SK-N-MC (cell line): ENCODE measurements around the gene BRI3.

ENCODE experiments used
- EZH2 ChIP-seq: fragments of 200-600 bp; sonication (generic); IDR thresholded peaks from one replicate; pipeline ENCODE4 v1.6.1; 2017; ENCODE audit warnings: antibody characterized with exemption
- FOXP2 ChIP-seq: optimal IDR thresholded peaks from 2 replicates; pipeline ENCODE3; 2011; ENCODE audit warnings: mild to moderate bottlenecking, moderate library complexity; ENCODE audit not compliant: insufficient read depth; ENCODE audit errors: extremely low read length, control extremely low read depth
- POLR2AphosphoS5 ChIP-seq: IDR thresholded peaks from 2 replicates; pipeline ENCODE4 v1.6.1; 2012; ENCODE audit warnings: mild to moderate bottlenecking, low read depth, low read length, borderline replicate concordance

- no peak for TF ChIP-seq POLR2AphosphoS5
- TF ChIP-seq EZH2 = no peak
- TF ChIP-seq FOXP2 = no peak
These were observed 30.7 kb upstream of the BRI3 start for GRCh38 chr7:98250789-98251188.
